NT2/D1 (cell line): Measurements from ENCODE around the gene SRRM2.
"Not testable (repeated sequence)": the region's sequence is repeated elsewhere in the genome, so short reads cannot be mapped to it uniquely, and the experiment has no call there.

Experiments
- DNase-seq: peaks from one replicate; pipeline ENCODE4 v3.0.0-alpha.2; 2011; ENCODE audit warnings: low read depth, low spot score
- H3K27me3 ChIP-seq: 2 replicates; pipeline ENCODE4 v1.6.0; 2011; ENCODE audit warnings: mild to moderate bottlenecking; ENCODE audit not compliant: insufficient read length, insufficient read depth
- H3K36me3 ChIP-seq: 2 replicates; pipeline ENCODE4 v1.6.1; 2011; ENCODE audit warnings: mild to moderate bottlenecking, low read length, mixed read lengths; ENCODE audit not compliant: insufficient read depth, insufficient read length
- H3K4me1 ChIP-seq: 2 replicates; pipeline ENCODE4 v1.5.1; 2011; ENCODE audit not compliant: insufficient read depth, insufficient read length
- H3K4me3 ChIP-seq: 2 replicates; pipeline ENCODE4 v1.5.1; 2011; ENCODE audit warnings: low read depth; ENCODE audit not compliant: insufficient read length
- H3K9ac ChIP-seq: 2 replicates; pipeline ENCODE4 v1.6.0; 2011; ENCODE audit warnings: low read depth; ENCODE audit not compliant: insufficient read length
- H3K9me3 ChIP-seq: 2 replicates; pipeline ENCODE4 v1.5.1; 2011; ENCODE audit warnings: mild to moderate bottlenecking, low read length; ENCODE audit not compliant: insufficient read depth
- SUZ12 ChIP-seq: IDR thresholded peaks from 2 replicates; pipeline ENCODE4 v1.6.1; 2011; ENCODE audit not compliant: insufficient read length, insufficient read depth; ENCODE audit errors: extremely low read depth
- YY1 ChIP-seq: IDR thresholded peaks from 2 replicates; pipeline ENCODE4 v1.6.1; 2011; ENCODE audit not compliant: insufficient read length, insufficient read depth
- ZNF274 ChIP-seq: IDR thresholded peaks from 2 replicates; pipeline ENCODE4 v1.6.1; 2011; ENCODE audit warnings: mild to moderate bottlenecking, low read depth, low read length

Gene SRRM2

GRCh38 chr16:2720719-2721633 is 31.5 kb upstream of the SRRM2 start:
- Histone ChIP-seq H3K9me3 (no peaks in the 10 kb centered on the region), H3K27me3 (no peaks in the 10 kb centered on the region), H3K4me3 (peak overlapping the region; percentile 51), H3K9ac (peak overlapping the region; percentile 81), H3K4me1 (peaks cover 30% of the 10 kb centered on the region), H3K36me3 (no peaks in the 10 kb centered on the region)
- peak; percentile 92 for DNase-seq
- TF ChIP-seq ZNF274, result no peak
- no peak for TF ChIP-seq YY1
- no peak for TF ChIP-seq SUZ12

GRCh38 chr16:2721634-2722173 is 30.7 kb upstream of the SRRM2 start:
- not testable (repeated sequence) for H3K9me3 ChIP-seq, H3K36me3 ChIP-seq, DNase-seq, H3K27me3 ChIP-seq
- peak overlapping the region; percentile 51 for H3K4me3 ChIP-seq
- H3K4me1 ChIP-seq, result peaks cover 28% of the 10 kb centered on the region
- H3K9ac ChIP-seq, result peak overlapping the region; percentile 71

DNA sequence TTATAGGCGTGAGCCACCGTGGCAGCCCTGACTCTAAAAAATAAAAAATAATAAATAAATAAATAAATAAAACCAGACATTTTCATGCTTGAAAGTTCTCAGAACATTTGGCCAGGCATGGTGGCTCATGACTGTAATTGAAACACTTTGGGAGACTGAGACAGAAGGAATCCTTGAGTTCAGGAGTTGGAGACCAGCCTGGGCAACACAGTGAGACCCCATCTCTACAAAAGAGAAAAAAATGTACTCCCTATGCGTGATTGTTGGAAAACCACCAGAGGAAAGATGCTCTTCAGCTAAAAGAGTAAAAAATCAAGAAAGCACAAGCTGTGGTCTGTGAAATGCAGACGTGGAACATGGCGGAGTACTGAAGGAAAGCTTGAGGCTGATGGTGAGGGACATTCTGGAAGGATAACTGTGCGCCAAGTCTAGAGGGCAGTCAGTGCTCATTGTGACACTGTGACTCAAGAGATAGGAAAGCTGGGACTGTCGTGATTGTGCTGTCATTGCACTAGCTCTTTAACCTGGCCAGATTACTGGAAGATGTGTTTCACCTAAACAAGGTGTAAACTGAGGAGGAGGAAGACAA is 28.3 kb upstream of the SRRM2 start:
- TF ChIP-seq YY1, result no peak
- Histone ChIP-seq H3K9ac (no peak overlapping the region), H3K9me3 (no peaks in the 10 kb centered on the region), H3K4me3 (no peak overlapping the region), H3K4me1 (peaks cover 12% of the 10 kb centered on the region), H3K27me3 (no peaks in the 10 kb centered on the region), H3K36me3 (no peaks in the 10 kb centered on the region)
- no peak for DNase-seq

- no peak for TF ChIP-seq SUZ12
- TF ChIP-seq YY1, result no peak
- TF ChIP-seq ZNF274, result no peak
- Histone ChIP-seq H3K9ac (no peak overlapping the region), H3K4me1 (peaks cover 5% of the 10 kb centered on the region), H3K9me3 (no peaks in the 10 kb centered on the region), H3K27me3 (no peaks in the 10 kb centered on the region), H3K4me3 (no peak overlapping the region), H3K36me3 (no peaks in the 10 kb centered on the region)
- DNase-seq, result no peak
Measured at GRCh38 chr16:2724816-2725348, 27.6 kb upstream of the SRRM2 start.

- TF ChIP-seq YY1 (no peak), ZNF274 (no peak), SUZ12 (no peak)
- peaks cover 2% of the 10 kb centered on the region for H3K4me1 ChIP-seq
- H3K9ac ChIP-seq, result no peak overlapping the region
- no peaks in the 10 kb centered on the region for H3K9me3 ChIP-seq
- H3K27me3 ChIP-seq, result no peaks in the 10 kb centered on the region
- no peak for DNase-seq
- no peaks in the 10 kb centered on the region for H3K36me3 ChIP-seq
- H3K4me3 ChIP-seq, result no peak overlapping the region
Measured at GRCh38 chr16:2726923-2727322, 25.5 kb upstream of the SRRM2 start.

DNA sequence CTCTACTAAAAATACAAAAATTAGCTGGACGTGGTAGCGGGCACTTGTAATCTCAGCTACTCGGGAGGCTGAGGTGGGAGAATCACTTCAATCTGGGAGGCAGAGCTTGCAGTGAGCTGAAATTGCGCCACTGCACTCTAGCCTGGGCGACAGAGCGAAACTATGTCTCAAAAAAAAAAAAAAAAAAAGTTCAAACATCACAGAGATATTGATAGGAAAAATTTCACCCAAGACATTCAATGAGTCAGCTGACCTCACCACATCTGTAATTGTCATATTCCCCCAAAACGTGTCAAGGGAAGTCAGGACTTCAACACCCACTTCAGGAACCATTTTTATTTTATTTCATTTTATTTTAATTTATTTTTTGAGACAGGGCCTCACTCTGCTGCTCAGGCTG is 24.4 kb upstream of the SRRM2 start:
- H3K4me1 ChIP-seq, result no peaks in the 10 kb centered on the region
- no peaks in the 10 kb centered on the region for H3K9me3 ChIP-seq
- H3K27me3 ChIP-seq, result no peaks in the 10 kb centered on the region
- H3K36me3 ChIP-seq, result no peaks in the 10 kb centered on the region
- H3K9ac ChIP-seq, result no peak overlapping the region
- TF ChIP-seq SUZ12 (no peak), ZNF274 (no peak), YY1 (no peak)
- DNase-seq, result no peak
- no peak overlapping the region for H3K4me3 ChIP-seq

DNA sequence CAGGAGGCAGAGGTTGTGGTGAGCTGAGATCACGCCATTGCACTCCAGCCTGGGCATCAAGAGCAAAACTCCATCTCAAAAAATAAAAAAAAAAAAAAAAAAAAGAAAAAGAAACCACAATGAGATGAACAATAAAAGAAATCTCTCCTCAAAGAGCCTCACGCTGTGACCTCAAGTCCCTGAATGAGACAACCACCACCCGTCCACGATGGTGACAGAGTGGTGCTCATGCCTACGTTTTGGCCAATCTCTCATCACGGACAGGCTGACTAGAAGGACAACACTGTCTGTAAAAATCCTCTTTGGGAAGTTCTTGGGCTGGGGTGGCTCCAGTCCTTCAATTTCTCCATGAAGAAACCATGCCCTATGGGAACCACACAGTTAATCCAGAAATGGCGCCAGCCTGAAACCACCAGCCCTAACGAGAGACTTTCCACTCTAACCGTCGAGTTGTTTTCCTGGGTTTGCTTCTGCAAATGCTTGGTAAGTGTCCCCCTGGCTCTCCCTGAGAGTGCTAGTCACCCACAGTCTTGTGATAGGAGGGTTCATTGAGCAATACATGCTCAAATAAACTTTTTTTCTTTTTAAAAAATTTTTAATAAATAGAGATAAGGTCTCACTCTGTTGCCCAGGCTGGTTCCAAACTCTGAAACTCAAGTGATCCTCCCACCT is 17.5 kb upstream of the SRRM2 start:
- H3K9me3 ChIP-seq, result no peaks in the 10 kb centered on the region
- no peaks in the 10 kb centered on the region for H3K27me3 ChIP-seq
- H3K36me3 ChIP-seq, result no peaks in the 10 kb centered on the region
- TF ChIP-seq YY1 (no peak), ZNF274 (no peak), SUZ12 (no peak)
- DNase-seq, result no peak
- H3K9ac ChIP-seq, result no peak overlapping the region
- no peak overlapping the region for H3K4me3 ChIP-seq
- H3K4me1 ChIP-seq, result peaks cover 19% of the 10 kb centered on the region
